Stimulated activated CD8-positive, alpha-beta memory T cell treated with anti-CD3 and anti-CD28 coated beads, Interleukin-15, amount 100 ng/mL, for 1 hour (primary cell): ENCODE measurements around the gene IFITM10.

Experiments
- DNase-seq: peaks from one replicate; pipeline ENCODE4 v3.0.0-alpha.2; 2020; ENCODE audit warnings: low read depth

The IFITM10 gene

DNA sequence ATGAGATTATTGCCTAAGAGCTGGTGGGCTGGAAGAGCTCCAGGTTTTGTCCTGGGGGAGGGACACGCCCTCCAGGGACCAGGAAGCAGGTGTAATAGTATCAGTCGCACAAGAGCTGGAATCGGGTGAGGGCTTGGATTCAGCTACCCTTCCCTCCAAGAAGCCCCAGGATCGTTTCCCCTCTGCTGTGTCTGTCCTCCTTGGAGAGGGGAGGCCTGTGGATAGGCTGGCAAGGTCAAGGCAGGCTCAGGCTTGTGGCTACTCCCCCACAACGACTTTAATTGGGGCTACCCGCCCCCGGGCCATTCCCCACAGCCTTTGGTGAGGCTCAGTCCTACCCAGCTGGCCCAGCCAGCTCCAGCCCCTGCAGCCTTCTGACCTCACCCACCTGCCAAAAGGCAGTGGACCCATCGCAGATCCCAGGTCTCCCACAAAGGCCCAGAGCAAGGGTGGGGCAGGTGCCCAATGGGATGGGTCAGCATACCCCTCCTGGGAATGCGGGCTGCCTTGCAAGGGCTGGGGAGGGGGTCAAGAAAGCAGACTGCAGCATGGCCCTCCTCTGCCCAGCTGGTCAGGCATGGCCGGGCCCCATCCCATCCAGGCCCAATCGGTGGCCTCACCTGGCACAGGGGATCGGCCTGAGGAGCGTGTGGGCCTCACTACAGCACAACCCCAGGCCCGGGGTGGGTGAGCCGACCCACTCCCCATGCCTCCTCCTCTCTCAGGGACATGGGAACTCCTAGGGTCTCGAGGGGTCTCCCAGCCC, 12.3 kb upstream of the IFITM10 start:
- no peak for DNase-seq

DNA sequence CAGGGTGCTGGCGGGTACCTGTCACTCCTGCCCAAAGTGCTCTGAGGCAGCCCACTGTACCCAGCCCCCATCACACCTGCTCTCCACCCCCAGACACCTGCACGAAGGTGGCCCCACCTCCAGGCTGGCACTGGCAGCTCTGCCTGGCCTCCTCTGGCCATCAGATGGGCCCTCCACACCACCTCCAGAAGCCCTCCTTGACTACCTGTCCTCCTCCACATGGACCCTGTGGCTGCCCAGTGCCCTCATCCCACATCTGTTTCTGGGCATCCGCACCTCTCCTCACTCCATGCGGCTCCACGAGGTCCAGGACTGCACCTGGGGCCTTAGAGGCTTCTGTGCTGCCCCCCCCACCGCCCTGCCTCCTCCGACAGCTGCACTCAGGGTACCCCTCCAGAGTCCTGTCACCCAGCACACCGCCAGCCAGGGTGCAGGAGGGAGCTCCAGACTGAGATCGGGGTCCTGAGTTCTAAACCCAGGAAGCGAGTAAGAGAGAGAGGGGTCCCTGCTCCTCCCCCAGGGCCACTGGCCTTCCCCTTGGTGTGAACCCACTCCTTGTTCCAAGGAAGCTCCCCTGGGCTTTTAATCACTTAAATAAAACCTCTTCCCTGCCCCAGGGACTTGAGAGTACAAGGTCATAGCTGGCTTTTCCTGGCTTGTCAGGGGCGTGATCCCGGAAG, 11.6 kb upstream of the IFITM10 start:
- DNase-seq: no peak

DNA sequence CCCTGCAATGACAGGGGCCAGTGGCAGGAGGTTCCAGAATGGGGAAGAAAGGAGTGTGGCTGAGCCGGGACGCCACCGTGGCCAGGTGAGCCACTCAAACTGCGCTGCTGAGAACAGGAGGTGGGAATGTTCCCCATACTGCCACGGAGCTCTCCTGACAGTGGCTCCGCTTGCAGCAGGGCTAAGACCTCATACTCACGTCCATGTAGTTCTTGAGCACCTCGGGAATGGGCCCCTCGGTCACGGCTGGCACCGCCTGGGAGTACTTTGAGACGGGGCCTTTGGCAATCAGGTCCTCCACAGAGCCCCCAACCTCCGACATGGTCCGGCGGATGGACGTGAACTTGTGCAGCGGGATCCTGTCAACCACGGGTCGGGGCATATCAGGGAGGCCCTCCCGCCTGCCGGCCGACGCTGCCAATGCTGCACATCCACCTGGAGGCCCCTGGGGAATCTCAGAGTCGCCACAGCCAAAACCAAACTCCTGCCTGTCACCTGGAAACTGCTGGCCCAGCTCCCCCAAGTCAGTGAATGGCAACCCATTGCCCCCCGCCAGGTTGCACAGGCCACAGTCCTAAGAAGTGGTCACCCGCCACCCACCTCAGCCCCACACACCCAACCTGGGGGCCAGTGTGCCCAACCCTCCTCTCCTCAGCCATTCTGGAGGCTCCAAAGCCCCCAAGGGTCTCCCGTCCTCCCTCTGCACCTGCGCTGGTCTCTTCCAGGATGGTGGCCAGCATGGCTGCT, 10.9 kb upstream of the IFITM10 start:
- DNase-seq: no peak

DNA sequence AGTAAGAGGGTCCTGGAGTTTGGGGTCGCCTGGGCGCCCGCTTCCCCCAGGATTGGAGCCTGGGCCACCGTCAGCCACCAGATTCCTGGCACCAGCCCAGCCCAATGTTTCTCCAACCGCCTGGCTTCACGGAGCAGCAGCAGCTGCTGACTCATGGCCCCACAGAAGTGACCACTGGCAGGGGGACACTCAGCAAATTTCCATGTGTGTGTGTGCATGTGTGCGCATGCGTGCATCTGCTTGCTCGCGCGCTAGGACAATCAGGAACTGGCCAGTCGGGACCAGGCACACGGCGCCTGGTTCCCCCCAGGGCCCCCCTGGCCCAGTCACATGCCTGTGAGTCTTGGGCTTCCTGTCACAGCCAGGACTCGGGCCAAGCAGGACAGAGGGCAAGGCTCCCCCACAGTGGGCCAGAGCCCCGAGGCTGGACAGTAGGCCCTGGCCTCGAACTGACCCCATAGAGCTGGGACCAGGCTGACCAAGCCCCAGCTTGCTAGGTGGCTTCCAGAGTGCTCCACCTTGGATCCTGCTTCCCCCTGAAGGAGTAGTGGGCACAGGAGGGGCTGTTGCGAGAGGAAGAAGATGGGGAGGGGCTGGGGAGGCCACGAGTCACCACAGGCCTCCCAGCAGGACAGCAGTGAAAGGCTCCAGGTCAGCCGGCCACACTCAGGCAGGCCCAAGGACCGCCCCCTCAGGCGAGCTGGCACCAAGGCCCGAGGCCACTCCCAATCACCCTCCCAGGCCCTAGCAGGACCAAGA, 10.1 kb upstream of the IFITM10 start:
- no peak for DNase-seq

DNA sequence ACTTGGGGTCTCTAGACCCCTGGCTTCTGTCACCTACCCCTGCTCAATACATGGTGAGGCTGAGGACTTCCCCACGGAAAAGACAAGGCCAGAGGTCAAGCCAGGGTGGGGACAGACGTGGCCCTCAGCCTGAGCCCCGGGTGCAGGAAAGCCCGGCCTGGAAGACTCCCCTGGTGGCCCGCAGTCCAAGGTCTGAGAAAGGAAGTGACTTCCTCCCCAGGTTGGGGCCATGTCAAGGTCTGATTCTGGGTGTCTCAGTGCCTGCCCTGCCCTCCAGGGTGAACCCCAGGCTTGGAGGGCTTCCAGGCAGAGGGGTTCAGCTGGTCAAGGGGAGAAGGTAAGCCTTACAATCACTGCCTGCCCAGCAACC, 9.4 kb upstream of the IFITM10 start:
- DNase-seq: no peak

DNA sequence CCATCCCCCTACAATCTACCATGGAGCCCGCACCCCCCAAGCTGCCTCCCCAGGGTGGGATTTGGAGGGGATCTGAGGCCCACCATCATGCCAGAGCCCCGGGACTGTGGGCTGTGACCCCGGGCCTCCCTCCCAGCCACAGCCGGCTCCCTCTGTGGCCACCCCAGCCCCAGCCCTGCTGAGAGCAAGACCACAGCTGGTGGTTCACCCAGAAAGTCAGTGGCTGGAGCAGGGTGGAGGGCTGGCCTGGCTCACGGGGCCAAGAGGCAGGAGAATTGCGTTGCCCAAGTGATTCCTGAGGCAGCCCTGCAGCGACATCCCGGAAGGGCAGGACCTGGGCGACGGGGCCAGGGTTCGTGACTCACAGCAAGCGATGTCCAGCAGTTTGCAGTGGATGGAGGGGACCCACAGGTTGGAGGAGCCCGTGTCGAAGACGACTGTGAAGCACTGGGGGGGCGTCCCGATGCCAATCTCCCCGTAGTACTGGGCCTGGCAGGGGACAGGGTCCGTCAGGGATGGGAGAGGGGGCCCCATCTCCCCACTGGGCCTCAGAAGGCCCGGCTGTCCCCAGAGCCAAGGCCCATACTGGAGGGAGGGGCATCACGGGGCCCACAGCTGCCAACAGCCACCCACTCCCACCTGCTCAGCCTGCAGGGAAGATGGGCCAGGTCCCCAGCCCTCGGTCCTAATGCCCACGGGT, 8.9 kb upstream of the IFITM10 start:
- DNase-seq: no peak

DNA sequence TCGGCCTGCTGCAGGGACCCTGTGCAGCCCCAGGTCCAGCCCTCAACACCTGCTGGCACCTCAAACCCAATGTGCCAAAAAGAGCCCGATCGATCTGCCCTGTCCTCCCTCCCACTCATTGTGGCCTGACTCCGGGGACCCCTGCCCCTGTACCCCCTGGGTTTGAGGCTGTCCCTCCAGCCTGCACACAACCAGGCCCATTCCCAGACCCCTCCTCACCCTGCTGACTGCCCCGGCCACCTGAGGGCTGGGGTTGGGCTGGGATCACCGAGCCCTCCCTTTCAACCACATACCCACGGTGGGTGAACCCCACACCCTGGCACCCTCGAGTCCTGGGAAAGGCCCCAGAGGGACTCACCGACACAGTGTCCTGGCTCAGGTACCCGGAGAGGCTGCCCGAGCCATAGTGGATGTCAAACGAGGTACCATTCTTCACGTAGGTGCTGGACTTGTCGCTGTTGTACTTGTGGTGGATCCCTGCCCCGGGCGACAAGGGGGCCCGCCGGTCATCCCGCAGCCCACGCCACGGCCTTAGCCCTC, 8.3 kb upstream of the IFITM10 start:
- DNase-seq: no peak

DNA sequence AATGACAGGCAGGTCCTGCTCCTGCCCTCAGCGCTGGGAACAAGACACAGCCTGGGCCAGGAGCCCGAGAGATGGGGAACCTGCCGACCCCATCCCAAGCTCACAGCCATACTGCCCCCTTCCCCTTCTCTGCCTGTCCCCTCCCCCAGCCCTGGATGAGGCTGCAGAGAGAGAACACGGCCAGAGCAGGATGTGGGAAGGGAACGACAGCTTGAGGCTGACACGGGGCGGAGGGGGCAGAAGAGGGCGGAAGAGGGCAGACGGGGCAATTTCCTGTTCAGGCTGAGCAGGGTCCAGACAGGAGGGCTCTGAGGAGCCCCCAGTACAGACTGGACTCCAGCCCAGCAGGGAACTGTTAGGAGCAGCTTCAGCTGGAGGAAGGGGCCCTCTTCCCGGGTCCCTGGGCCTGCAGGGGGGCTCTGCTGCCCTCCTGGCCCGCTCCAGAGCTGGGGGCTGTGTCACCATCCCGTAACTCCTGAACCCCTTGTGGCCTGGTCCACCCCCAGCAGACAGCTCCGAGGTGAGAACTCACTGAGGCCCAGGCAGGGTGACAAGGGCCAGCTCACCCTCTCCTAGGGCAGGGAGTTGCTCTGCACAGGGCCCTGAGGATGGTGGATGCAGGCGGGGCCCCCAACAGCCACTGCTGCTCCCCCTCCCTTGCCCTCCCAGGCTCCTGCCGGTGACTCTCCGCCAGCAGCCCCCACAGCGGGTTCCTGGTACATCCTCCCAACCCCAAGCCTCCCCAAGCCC, 7.6 kb upstream of the IFITM10 start:
- no peak for DNase-seq

DNA sequence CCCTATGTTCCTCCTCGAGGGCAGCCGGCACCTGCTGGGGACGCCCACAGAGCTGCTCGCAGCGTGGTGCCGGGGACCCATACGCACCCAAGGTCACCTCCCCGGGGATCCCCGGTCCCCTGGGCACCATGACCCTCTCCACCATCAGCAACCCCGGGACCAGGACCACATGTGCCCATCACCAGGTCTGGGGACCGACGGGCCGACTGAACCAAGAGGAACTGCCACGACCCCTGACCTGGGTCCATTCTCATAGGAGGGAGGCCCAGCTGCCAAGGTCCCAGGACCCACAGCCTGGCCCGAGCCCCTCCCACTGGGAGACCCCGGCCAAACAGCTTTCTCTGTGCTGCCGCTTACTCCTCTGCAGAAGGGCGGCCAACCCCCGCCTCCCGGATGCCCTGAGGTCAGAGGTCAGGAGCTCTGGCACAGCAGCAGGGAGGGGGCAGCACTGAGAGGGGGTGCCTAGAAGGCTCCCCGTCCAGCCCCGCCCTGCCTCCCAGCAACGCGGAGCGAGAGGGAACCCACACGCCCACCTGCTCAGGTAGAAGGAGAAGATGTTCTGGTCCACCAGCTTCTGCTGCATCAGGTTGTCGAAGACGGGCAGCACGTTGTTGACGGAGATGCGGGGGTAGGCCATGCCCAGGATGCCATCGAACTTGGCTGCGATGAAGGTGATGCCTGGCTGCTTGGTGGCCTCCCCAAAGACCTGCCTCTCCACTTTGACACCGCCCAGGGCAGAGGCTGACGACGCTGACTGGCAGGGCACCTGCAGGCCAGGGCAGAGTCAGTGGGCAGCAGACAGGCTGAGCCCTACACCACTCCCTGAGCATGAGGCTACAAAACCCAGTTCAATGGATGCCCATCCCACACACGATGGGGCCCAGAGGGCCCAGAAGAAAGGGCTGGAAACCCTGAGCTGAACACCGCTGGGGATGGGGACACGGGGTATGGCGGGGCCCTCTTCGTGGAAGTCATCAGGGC, 6.7 kb upstream of the IFITM10 start:
- DNase-seq: no peak

DNA sequence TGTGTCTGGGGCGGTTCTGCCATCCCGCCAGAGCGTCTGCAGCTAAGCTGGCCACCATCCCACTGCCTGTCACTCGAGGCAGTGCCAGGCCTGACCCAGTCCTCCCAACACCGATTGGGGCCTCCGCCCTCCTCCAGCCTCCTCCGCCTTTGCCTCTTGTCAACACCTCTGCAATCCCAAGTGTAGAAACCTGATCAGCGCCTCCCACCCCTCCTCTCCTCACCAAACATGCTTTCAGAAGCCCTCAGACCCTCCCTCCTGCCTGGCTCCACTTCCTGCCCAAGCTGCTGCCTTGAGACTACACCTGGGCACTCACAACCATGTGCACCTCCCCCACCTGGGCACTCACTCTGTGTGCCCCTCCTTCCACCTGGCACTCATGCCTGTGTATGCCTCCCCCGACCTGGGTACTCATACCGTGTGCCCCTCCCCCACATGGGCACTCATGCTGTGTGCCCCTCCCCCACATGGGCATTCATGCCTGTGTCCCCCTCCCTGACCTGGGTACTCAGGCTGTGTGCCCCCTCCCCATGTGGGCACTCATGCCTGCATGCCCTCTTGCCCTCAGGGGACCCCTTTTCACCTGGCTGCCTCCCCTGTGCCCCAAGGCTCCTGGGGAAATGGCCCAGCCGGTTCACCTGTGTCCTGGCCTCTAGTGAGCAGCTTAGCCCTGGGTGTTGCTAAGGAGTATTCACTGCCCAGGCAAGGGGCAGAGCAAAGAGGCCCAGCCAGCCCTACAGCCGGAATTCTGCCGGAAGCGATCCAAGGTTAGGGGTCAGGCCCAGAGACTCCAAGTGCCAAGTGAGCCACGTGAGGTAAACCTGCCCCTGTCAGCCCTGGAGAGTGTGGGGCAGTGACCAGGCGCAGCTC, 5.5 kb upstream of the IFITM10 start:
- no peak for DNase-seq

DNA sequence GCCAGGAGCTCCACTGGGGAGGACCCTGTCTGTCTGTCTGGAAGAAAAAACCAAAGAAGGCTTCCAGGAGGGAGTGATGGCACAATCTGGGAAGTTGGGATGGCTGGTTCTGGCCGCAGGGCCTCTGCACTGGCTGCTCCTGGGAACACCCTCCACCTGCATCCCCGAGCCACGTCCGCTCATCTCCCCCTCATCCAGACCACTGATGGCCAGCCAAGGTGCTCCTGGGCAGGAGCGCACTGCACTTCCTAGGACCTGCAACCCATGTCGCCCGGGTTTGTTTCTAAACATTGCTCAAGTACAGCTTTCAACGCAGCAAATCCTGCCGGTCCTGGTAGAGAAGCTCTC, 4.9 kb upstream of the IFITM10 start:
- DNase-seq: no peak

DNA sequence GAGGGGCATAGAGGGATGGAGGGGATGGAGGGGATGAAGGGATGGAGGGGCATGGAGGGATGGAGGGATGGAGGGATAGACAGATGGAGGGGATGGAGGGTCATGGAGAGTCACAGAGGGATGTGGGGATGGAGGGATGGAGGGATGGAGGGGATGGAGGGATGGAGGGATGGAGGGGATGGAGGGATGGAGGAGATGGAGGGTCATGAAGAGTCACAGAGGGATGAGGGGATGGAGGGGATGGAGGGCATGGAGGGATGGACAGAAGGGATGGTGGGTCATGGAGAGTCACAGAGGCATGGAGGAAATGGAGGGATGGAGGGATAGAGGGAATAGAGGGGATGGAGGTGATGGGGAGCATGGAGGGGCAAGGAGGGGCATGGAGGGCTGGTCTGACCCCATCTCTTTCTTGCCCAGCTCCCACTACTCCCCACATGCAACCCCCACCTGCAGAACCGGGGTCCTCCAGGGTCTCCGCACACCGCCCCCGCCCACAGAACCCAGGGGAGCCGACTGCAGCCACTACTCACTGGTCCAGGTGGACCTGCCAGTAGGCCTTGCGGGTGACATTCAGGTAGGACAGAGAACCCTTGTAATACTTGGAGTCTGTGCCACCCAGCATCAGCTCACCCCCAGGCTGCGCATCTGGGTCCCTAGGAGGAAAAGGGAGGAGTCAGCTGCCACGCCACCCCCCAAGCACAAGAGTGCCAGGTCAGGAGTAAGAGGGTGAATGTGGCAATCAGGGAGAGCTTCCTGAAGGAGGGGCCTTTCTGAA, 4.2 kb upstream of the IFITM10 start:
- no peak for DNase-seq

DNA sequence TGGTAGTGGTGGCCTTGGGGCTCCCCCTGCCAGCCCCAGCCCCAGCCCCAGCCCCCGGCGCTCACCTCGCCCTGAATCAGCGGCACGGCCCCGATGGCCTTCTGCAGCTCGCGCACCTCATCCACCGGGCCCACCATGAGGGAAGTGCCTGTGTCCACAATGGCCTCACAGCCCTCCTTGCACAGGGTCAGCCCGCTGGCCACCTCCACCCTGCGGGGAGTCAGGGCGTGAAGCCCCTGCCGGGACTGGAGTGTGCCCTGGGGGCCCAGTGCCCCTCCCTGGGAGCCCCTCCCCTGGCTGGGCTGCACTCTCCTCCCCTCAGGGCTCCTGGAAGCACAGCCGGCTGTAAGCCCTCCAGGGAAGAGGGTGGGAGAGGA, 3.5 kb upstream of the IFITM10 start:
- DNase-seq: no peak

DNA sequence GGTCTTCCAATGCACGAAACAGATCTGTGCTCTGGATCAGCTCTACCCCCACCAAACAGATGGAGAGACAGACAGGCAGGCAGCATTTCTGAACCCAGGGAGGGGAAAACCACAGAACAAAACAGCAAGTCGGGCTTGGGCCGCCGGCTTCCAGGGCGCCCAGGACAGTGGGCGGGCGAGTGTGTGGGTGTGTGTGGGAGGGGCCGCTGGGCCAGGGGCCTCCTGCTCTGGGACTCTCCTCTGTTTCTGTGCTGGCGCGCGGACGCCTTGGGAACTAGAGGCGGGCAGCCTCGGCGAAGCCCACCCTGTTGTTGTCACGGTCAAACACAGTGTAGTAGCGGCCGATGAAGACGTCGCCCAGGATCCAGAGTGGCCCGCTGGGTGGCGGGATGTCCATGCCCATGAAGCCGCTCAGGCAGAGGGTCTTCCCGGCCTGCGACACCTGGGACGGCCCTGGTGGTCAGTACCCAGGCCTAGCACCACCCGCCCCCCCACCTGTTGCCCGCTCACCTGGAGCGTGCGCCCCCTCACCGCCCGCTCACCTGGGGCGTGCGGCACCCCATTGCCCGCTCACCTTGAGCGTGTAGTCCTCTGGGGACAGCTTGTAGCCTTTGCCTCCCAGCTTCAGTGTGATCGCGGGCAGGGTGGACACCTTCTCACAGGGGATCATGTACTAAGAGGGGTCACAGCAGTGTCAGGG, 3.0 kb upstream of the IFITM10 start:
- no peak for DNase-seq

DNA sequence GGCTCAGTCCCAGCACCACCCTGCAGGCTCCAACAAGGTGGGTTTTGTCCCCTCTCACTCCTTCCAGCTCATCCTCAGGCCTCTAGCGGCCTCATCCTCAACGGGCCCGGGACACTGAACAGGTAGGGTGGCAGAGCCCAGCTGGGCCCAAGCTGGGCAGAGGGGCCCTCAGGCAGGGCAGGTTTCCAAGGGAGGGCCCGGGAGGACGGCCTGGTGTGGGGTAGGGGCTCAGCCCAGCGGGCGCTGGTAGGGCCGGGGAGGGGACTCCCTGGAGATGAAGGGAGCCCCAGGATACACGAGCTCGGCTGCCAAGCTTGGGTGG, 2.5 kb upstream of the IFITM10 start:
- no peak for DNase-seq

DNA sequence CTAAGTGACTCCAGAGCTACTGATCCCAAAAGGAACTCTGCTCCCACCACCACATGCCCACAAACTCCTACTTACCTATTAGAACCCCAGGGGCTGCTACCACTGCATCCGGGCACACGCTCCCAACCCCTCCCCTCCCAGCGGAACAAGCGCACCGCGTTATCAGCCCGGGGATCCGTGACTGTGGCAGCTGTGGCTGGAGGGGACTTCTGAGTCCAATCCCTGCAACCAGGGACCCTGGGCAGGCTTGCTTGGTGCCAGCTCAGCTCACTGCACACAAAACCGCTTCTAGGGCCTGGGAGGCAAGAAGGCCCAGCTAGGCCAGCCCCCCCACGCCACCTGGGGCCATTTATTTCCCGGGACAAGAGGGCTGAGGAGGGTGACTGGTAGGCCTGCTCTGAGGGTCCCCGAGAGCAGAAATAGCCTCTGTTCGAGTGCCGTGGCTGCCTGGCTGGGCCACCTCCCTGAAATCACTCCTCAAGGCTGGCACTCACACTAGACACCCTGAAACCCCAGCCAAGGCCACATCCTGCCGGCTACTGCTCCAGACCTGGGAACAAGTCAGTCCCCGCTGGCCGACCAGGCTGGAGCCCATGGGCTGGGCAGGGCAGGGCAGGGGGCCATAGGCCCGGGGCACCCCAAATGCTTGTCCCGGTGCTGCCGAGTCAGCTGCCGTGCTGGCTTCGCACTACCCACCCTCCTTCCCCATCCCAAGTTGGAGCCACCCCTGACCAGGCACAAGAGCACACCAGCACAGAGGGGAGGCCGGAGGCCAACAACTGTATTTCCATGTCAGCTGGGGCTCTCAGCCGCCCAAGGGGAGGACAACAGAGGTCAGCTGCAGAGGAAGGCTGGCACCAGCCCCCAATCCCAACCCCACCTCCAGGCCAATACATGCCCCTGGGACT, 1.9 kb upstream of the IFITM10 start:
- no peak for DNase-seq
